Gastrocnemius medialis (tissue), 4 donors: ENCODE data around the gene SLC5A10. TPM values are rescaled to one million over a fixed set of nuclear protein-coding genes. Genes with fewer than 3 reads are reported as not detected.

Experiments used
- ATAC-seq, 2 donors: fragments of 150-250 bp; one replicate each; pipeline ENCODE4 v1.9.1; 2016
- DNase-seq, 2 donors: peaks; one replicate each; pipeline ENCODE4 v3.0.0-alpha.2; 2019
- H3K27ac ChIP-seq, 4 donors: fragments of 200-600 bp; sonication (generic); 1 replicate in 1 of 4; 2 replicates in 3 of 4; pipeline ENCODE4 v1.5.1; 2016 to 2018; ENCODE audit warnings: mild to moderate bottlenecking in 2 of 4, moderate library complexity in 1 of 4
- H3K27me3 ChIP-seq, 3 donors: fragments of 200-600 bp; sonication (generic) in 2 of 3; 1 replicate in 1 of 3; 2 replicates in 2 of 3; pipeline versions ENCODE4 v1.5.1 to v1.6.0; 2016 to 2019; ENCODE audit warnings: mild to moderate bottlenecking in 1 of 3, moderate library complexity in 1 of 3
- H3K36me3 ChIP-seq, 2 donors: fragments of 200-600 bp; sonication (generic) in 1 of 2; one replicate each; pipeline ENCODE4 v1.5.1; 2017 to 2018
- H3K4me1 ChIP-seq, 2 donors: fragments of 200-600 bp; sonication (generic) in 1 of 2; one replicate each; pipeline ENCODE4 v1.5.1; 2016 to 2017; ENCODE audit warnings: mild to moderate bottlenecking in 2 of 2
- H3K4me3 ChIP-seq, 4 donors: fragments of 200-600 bp; sonication (generic) in 3 of 4; 1 replicate in 1 of 4; 2 replicates in 3 of 4; pipeline ENCODE4 v1.5.1; 2016 to 2019; ENCODE audit warnings: mild to moderate bottlenecking in 2 of 4
- H3K9me3 ChIP-seq, 3 donors: fragments of 200-600 bp; sonication (generic) in 2 of 3; 1 replicate in 1 of 3; 2 replicates in 2 of 3; pipeline ENCODE4 v1.5.1; 2016 to 2019
- POLR2A ChIP-seq, 2 donors: fragments of 450-650 bp; IDR thresholded peaks; one replicate each; pipeline ENCODE4 v1.6.1; 2017; ENCODE audit warnings: antibody characterized with exemption in 2 of 2, mild to moderate bottlenecking in 2 of 2, moderate library complexity in 2 of 2
- in situ Hi-C, 4 donors: fragments of 200-750 bp; cut with MboI; loops; one replicate each; pipeline versions ENCODE4 v1.15.0 to v1.8.0; 2017; ENCODE audit warnings: low sequenced_read_pairs in 4 of 4
- intact Hi-C: fragments of 100-400 bp; cut with DNase I; formaldehyde crosslinking; loops from one replicate; pipeline ENCODE4 v1.15.1; 2023; ENCODE audit warnings: low total_unique reads
- total RNA-seq, 4 donors: library from RNA; depleted of rRNA; stranded (reverse); fragments of >200 nt; gene quantifications; one replicate each; pipeline versions ENCODE4 v1.1.0 to v1.2.3, GENCODE V29; 2016
- TF ChIP-seq, protein P1 (sequence below), 5 experiments: fragments of 450-650 bp in 3 of 5; fragments of 200-600 bp in 2 of 5; sonication (generic) in 2 of 5; IDR thresholded peaks in 4 of 5; conservative IDR thresholded peaks in 1 of 5; 1 replicate in 4 of 5; 2 replicates in 1 of 5; pipeline ENCODE4 v1.5.1; 2016 to 2019; ENCODE audit warnings: antibody characterized with exemption in 5 of 5, mild to moderate bottlenecking in 3 of 5, moderate library complexity in 3 of 5

SLC5A10 gene
- total RNA-seq, 4 donors from 2014 or later = not detected

DNA sequence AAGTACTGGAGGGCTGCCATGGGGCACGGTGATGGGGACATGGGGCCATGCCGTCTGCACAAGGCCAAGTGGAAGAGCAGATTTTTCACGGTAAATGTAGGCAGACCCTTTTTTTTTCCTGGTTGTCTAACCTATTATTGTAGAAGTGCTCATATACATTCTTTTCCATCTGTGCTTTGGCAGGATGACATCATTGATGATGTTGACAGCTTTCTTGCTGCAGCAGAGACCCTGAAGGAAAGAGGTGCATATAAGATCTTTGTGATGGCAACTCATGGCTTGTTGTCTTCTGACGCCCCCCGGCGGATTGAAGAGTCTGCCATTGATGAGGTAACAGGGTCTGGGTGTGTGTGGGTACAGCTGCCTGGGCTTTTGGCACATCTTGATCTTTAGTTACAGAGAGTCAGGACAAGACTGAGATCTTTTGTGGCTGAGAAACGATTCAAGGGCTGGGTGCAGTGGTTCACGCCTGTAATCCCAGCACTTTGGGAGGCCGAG lies 23.3 kb upstream of the SLC5A10 start:
- H3K27ac ChIP-seq = no peak overlapping the region
- H3K36me3 ChIP-seq = peaks cover 0 to 28% of the 10 kb centered on the region in 2 donors
- no peak overlapping the region for H3K4me3 ChIP-seq
- no peak for DNase-seq
- H3K4me1 ChIP-seq = no peaks in the 10 kb centered on the region
- H3K27me3 ChIP-seq = no peaks in the 10 kb centered on the region
- H3K9me3 ChIP-seq = no peaks in the 10 kb centered on the region
- intact Hi-C loops = no loop called here
- no peak for ATAC-seq
- TF ChIP-seq POLR2A (IDR thresholded peaks at IDR 0.05) = no peak
- TF ChIP-seq, protein P1, sequence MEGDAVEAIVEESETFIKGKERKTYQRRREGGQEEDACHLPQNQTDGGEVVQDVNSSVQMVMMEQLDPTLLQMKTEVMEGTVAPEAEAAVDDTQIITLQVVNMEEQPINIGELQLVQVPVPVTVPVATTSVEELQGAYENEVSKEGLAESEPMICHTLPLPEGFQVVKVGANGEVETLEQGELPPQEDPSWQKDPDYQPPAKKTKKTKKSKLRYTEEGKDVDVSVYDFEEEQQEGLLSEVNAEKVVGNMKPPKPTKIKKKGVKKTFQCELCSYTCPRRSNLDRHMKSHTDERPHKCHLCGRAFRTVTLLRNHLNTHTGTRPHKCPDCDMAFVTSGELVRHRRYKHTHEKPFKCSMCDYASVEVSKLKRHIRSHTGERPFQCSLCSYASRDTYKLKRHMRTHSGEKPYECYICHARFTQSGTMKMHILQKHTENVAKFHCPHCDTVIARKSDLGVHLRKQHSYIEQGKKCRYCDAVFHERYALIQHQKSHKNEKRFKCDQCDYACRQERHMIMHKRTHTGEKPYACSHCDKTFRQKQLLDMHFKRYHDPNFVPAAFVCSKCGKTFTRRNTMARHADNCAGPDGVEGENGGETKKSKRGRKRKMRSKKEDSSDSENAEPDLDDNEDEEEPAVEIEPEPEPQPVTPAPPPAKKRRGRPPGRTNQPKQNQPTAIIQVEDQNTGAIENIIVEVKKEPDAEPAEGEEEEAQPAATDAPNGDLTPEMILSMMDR (IDR thresholded peaks at IDR 0.05 in 4 of 5, conservative IDR thresholded peaks at IDR 0.05 in 1 of 5) = no peak
- in situ Hi-C loops = no loop called here

DNA sequence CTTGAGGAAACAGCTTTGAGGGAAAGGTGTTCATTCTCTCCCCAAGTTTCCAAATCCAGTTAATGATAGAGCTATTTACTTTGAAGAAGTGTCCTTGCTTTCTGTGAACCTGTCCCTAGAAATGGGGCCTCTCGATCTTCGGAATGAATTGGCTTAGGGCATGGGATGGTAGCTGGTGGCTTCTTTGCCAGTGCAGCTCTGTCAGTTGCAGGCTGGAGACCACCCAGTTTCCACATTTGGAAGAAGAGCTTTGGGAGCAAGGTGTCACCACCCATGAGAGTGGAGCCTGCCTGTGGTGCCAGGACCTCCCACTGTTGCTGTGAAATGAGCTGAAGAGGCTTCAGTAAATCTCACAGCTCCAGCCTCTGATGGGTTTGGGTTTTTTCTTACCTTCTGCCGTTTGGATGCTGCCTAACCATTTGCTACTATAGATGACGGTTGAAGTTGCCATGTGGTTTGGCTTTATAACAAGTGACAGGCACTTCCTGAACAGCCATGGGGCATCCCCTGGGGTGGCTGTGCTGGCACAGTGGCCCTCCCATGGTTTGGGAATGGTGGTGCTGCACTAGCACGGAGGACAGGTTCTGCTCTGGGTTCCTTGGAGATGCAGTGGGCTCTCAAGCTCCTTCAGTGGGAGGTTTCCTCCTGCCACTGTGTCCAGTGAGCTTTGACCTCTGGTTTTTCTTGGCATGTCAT lies 19.5 kb upstream of the SLC5A10 start:
- Histone ChIP-seq H3K27ac (no peak overlapping the region), H3K36me3 (peaks cover 0 to 28% of the 10 kb centered on the region in 2 donors), H3K4me1 (no peaks in the 10 kb centered on the region), H3K9me3 (no peaks in the 10 kb centered on the region), H3K27me3 (peaks cover 0 to 4% (median 0%) of the 10 kb centered on the region in 3 donors), H3K4me3 (no peak overlapping the region)
- intact Hi-C loops (no loop called here), in situ Hi-C loops (no loop called here)
- no peak for TF ChIP-seq POLR2A (IDR thresholded peaks at IDR 0.05)
- TF ChIP-seq, protein P1 (IDR thresholded peaks at IDR 0.05 in 4 of 5, conservative IDR thresholded peaks at IDR 0.05 in 1 of 5) = no peak
- DNase-seq = no peak
- no peak for ATAC-seq

DNA sequence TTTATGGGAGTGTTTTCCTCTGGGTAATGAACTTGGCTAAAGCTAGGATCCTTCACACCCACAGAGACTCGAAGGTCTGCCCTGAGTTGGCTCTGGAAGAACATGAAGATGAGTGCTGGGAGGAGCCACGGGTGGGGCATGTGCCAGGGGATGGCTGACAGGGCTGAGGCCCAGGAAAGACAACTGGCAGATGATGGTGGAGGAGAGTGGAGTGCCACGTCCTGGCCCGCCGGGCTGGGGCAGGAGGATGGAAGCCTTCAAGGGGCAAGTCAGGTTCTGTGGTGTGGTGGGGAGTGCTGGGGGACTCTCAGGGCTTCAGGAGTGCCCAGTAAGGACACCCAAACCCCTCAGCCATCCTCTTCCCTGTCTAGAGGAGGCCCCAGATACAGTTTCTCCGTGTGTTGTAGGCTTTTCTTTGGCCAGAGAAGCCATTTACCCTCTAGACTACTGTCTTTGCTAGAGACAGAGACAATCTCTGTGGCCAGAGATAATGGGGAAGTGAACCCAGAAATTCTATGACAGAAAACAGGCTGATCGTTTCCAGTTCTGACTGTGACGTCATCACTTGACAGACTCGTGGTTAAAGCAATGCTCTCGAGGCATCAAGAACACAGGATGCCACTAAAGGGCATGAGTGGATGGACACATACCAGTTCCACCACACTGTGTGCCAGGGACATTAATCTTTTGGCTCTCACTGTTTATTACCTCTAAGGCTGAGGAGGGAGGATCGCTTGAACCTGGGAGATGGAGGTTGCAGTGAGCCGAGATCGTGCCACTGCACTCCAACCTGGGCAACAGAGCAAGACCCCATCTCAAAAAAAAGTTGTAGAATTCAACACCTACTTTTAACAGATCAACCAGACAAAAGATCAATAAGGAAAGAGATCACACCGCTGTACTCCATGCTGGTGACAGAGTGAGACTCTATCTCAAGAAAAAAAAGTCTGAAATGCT lies 18.6 kb upstream of the SLC5A10 start:
- in situ Hi-C loops (no loop called here), intact Hi-C loops (no loop called here)
- no peak overlapping the region for H3K4me3 ChIP-seq
- DNase-seq (no peak), ATAC-seq (no peak)
- peaks cover 0 to 4% (median 0%) of the 10 kb centered on the region in 3 donors for H3K27me3 ChIP-seq
- H3K27ac ChIP-seq = no peak overlapping the region
- no peaks in the 10 kb centered on the region for H3K4me1 ChIP-seq
- no peaks in the 10 kb centered on the region for H3K9me3 ChIP-seq
- TF ChIP-seq, protein P1 (IDR thresholded peaks at IDR 0.05 in 4 of 5, conservative IDR thresholded peaks at IDR 0.05 in 1 of 5) = no peak
- no peak for TF ChIP-seq POLR2A (IDR thresholded peaks at IDR 0.05)
- H3K36me3 ChIP-seq = peaks cover 0 to 28% of the 10 kb centered on the region in 2 donors

GRCh38 chr17:18937981-18938691 lies 13.8 kb upstream of the SLC5A10 start:
- in situ Hi-C loops = no loop called here
- ATAC-seq = no peak
- intact Hi-C loops = no loop called here
- Histone ChIP-seq H3K4me1 (no peaks in the 10 kb centered on the region), H3K4me3 (no peak overlapping the region), H3K27ac (no peak overlapping the region), H3K27me3 (peaks cover 0 to 11% (median 0%) of the 10 kb centered on the region in 3 donors), H3K36me3 (no peaks in the 10 kb centered on the region), H3K9me3 (no peaks in the 10 kb centered on the region)
- no peak for DNase-seq
- TF ChIP-seq POLR2A (IDR thresholded peaks at IDR 0.05) = no peak
- TF ChIP-seq, protein P1 (IDR thresholded peaks at IDR 0.05 in 4 of 5, conservative IDR thresholded peaks at IDR 0.05 in 1 of 5) = no peak
